Measurements from ENCODE around the gene ARPC2.
"Not testable (repeated sequence)": the region's sequence is repeated elsewhere in the genome, so short reads cannot be mapped to it uniquely, and the experiment has no call there.

The ARPC2 gene

DNA sequence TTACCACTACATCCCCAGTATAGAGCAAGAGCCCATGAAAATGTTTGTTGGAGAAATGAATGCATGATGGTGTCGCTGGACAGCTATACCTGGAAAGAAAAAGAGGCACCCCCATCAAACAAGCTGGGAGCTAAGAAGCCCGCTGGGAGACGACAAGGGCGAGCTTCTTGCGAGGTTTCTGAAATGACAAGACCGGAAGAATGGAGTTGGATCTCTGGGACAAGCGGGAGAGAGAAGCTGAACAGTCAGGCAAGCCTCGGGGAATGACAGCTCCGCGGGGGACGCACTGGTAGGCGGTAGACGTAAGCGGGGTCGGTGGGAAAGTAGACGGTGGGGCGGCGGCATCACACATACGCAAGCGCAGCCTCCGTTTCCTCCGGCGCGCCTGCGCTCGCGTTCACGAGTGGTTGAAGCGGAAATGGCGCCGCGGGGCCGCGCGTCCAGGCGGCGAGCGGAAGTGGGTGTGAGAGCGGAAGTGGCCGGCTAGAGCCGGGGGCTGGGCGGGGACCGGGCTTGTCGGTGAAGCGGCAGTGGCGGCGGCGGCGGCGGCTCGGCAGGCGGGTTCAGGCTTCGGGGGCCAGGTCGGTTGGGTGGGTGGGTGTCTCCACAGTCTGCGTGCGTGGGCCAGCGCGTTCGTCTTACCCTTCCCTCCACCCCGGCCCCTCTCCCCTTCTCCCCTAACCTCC is at the start of gene ARPC2:
Gene ARPC2 (plus strand): TSS at position 516 of the 686 bp plus-strand sequence. CDS start 282 bp downstream, outside the sequence.
- DNase-seq = peak; percentile 93

DNA sequence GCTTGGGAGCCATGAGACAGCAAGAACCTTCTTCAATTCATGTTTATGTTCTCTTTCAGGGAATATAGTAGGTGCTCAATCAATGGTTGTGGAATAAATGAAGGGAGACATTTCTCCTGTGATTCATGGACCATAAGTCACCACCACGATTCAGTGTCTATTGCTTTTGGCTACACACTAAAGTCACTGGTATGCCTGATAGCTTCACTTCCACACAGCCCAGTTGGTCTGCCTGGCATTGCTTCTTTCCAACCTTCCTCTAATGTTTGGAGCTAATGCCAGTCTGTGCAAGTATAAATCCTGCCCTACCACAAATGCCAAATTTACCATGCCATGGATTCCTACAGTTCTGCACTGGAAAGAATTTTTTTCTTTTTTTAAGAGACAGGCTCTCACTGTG is 49.0 kb upstream of the ARPC2 start:
- DNase-seq = no peak

DNA sequence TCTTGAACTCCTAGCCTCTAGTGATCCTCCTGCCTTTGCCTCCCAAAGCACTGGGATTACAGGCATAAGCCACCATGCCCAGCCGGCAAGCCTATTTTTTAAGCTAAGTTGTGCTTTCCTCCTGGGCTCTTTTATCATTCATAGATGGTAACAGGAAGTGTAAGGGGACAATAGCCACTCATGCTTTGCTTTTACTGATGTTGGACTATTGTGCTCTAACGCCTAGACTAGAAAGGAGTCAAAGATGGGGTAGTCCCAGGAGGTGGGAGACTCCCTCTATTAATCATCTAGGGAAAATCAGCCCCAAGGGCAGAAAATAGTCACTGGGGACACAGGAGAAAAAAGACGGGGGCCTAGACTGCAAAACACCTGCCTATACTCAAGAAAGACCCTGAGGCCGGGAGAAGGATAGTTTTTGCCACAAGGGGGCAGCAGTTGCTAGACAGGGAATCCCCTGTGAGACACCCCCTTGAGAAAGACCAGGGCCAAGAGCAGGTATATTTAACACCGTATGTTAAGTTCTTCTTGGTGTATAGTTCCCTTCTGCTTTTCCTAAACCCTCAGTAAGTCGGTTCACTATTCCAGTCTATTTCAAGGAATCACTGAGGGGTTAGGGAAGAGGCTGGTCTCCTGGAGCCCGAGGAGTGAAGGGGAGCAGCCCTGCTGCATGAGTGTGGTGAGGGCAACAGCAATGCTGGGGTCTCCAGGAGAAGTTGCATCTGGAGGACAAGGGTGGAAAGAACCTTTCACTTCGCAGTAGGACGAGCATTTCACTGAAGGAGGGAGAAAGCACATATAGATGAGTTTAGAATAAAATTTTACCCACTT is 48.1 kb upstream of the ARPC2 start:
- DNase-seq = peak; percentile 57

DNA sequence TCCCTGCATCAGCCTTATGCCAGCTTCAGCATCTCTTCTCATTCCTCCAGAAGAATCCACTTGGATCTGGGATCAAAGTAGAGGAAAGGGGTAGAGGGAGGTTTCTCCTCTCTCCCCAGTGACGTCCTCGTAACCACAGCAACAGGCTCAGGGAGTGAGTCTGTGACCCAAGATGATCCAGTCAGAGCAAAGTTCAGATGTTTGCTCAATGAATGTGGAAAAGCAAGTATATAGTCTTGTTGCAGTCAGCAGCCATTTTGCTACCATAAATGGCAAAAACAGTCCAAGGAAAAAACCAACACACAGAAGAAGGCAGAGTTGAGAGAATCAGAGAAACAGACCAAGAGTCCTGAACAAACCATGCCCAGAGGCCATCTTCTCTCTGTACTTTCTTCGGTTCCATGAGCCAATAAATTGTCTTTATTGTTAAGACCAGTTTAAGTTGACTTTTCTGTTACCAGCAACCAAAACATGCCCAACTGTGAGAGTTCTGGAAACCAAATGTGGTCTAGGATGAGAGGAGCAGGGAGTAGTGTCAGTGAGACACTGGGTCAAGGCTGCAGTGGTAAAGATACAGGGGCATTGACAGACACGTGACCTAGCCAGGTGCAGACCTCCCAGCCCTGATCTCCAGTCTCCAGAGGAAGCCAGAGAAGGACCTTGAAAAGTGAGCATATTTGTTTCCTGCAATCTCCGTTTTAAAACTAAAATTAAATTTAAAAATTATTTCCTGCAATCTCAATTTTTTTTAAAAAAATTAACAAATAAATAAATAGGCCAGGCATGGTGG is 47.0 kb upstream of the ARPC2 start:
- DNase-seq = no peak

DNA sequence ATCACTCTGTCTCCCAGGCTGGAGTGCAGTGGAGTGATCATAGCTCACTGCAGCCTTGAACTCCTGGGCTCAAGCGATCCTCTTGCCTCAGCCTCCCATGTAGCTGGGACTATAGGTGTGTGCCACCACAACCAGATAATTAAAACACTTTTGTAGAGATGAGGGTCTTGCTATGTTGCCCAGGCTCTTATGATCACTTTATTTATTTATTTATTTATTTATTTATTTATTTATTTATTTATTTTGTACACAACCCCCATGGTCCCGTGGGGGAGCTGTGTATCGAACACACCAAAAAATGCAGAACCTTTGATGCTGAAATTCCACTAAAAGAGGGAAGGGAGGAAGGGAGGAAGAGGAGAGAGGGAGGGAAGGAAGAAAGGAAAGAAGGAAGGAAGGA is 45.2 kb upstream of the ARPC2 start:
- DNase-seq = not testable (repeated sequence)

DNA sequence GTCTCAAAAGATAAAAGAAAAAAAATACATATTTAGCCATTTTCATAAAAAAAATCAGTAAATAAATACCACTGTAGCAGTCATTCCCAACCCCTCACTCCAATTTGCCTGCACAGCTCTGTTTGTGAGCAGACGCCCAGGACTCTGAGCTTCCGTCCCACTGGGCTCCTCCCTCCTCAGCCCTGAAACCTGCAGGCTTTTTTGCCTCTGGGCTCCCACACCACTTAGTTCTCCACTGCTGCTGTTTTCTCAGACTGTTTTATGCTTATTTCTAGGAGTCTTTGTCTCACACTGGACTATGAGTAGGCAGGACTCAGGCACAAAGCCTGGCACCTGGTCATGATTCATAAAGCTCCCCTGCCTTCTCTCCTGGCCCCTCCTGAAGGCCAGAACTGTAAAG is 44.1 kb upstream of the ARPC2 start:
- DNase-seq = no peak

DNA sequence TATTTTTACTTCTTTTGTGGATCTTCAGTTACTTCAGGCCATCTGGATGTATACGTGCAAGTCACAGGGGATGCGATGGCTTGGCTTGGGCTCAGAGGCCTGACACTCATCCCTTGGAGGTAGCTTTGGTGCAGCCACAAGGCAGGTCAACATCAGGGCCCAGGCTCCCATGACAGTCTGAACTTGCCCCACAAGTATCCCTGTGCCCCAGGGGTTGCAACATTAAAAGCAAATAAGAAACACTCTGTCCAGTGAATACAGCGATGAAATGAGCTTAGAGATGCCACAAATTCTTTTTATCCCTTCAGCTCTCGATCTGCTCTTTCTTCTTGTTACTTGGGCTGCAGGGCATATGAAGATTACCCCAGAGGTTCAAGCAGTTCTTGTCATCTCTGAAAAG is 37.2 kb upstream of the ARPC2 start:
- no peak for DNase-seq

DNA sequence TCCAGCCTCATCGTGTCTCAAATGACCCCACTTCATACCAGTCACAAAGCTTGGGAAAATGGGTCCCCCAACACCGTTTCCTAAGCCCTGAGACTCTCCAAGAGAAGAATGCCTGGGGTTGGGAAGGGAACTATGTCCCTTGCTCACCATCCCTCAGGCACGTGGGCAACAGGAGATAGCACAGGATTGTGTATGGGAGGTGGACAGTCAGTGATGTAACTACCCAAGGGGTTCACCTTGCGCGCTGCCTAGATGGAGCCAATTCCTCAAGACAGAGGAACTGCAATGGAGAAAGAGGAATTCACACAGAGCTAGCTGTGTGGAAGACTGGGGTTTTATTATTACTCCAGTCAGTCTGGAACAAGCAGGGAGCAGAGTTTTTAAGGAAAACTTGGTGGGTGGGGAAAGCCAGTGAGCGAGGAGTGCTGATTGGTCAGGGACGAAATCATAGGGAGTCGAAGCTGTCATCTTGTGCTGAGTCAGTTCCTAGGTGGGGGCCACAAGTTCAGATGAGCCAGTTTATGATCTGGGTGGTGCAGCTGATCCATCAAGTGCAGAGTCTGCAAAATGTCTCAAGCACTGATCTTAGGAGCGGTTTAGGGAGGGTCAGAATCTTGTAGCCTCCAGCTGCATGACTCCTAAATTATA is 36.4 kb upstream of the ARPC2 start:
- peak; percentile 23 for DNase-seq

DNA sequence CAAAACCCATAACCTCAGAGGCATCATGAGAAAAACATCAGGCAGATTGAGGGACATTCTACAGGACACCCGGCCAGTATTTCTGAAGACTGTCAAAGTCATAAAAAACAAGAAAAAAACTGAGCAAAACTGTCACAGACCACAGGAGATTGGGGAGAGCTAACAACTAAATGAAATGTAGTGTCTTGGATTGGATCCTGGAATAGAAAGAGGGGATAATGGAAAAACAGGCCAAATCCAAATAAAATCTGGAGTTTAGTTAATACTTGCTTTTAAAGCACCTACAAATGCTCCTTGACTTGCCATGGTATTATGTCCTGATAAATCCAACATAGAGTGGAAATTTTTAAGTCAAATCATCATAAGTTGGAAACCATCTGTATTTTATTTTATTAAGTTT is 32.7 kb upstream of the ARPC2 start:
- no peak for DNase-seq

DNA sequence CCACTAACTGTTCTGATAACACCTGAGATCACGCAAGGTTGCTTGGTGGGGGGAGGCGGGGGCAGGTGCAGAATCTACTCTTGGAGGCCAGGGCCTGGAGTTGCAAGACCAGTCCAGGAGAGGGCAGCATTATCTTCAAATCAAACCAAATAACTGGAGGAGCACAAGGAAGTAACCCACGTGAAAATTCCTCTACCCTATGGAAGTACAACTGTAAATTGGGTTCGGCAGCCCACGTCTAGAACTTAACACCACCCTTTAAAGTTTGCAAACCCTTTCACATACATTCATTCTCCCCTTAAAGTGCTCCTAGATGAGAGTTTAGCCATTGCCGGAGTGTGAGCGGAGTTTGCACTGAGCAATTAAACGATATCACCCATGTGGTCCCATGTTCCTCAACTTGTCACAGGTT is 30.6 kb upstream of the ARPC2 start:
- peak; percentile 68 for DNase-seq

DNA sequence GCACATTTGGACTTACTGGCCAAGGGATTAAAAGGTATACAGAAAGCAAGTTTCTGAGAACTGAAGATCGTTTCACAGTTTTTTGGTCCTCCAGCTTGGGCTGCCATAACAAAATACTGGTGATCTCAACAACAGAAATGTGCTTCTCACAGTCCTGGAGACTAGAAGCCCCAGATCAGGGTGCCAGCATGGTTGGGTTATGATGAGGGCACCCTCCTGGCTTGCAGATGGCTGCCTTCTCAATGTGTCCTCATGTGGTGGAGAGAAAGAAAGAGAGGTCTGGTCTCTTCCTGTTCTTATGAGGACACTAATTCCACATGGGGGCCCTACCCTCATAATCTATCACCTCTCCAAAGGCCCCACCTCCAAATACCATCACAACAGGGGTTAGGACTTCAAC is 30.1 kb upstream of the ARPC2 start:
- DNase-seq = no peak

DNA sequence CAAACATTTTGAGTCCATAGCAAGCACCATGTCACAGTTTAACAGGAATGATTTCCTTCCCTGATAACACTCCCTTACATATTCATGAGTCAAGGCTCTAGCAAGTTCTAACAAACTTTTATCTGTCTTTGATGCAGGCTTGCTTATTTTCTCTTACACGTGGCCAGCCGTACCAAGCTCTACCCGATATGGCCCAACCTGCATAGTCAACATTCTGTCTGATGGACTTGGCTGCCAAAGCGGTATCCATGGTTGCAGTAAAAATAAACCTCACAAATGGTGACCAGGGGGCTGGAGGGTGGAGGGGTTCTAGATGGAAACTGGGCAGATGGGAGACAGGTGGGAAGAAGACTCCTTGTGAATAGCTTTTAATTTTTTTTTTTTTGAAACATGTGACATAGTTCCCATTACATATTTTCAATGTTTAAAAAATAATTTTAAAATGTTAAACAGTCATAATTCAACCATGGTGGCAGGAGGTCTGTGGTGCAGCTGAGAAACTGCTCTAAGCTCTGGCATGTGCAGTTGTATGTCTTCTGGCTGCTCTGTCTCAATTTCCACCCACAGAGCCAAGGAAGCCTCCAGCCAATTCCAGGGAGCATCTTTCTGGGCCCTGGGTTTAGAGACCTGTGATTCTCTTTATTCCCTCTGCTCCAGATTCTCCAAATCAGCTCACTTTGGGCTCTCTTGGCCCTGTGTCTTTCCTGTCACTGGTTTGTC is 29.5 kb upstream of the ARPC2 start:
- DNase-seq = peak; percentile 5

DNA sequence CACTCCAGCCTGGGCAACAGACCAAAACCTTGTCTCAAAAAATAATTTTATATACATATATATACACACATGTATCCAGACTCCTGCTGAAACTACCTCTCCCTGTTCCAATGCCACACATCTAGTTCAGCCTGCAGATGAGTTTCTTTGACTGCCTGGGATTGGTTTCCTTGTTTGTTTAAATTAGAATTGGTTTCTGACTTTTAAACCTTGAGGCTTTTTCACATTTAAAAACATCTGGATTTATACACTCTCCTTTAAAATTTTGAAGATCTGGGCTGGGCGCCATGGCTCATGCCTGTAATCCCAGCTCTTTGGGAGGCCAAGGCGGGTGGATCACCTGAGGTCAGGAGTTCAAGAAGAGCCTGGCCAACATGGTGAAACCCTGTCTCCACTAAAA is 28.5 kb upstream of the ARPC2 start:
- DNase-seq = no peak

DNA sequence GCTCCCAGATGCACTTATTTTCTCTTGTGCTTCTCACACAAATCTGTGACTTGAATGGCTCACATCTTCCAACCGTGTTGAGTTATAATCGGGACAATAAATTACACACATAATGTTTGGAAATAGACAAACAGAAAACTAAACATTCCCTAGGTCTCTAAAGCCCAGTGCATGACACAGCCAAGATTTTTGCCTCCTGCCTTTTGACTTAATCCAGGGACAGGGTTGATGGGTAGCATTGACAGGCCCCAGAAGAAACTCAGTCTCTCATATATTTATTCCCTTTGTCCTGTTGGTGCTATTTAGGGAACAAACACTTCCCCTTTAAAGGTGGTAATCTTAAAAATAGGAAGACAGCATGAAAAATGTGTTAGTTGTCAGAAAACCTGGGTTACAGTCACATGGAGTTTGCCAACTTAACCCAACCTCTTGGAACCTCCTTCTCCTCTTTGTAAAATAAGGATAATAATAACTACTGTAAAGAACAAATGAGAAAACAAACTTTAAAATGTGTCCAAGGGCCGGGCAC is 24.0 kb upstream of the ARPC2 start:
- DNase-seq = no peak

DNA sequence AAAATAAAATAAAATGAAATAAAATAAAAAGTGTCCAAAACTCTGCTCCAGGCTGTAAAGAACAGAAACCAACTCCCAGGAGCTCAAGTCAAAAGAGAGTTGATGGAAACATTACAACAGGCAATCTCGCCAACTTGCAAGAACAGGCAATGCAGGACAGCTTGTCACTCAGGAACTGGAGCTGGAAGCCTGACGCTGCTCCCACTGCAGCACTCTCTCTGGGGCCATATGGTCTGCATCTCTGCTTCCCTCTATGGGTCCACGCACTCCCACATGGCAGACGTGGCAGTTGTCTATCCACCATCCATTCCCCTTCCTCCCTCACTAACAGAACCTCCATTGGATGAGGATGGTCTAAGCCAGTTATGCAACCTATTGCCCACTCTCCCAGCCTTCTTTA is 23.3 kb upstream of the ARPC2 start:
- DNase-seq = no peak

DNA sequence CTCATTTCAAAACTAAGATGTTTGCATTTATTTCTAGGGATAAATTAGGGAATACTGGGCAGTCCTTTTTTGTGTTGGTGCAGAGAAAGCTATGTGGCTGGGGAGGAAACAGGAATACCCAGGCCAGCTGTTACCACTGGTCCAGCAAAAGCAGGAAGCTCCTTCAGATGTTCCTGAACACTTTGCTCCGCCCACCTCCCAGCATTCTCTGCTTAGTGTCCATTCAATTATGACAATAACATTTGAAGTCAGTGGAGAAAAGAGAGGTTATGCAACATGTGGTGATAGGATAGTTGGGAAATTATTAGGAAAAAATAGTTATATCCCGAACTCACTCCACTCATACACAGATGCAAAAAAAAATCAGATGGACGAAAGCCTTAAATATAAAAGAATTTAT is 22.1 kb upstream of the ARPC2 start:
- DNase-seq = no peak

DNA sequence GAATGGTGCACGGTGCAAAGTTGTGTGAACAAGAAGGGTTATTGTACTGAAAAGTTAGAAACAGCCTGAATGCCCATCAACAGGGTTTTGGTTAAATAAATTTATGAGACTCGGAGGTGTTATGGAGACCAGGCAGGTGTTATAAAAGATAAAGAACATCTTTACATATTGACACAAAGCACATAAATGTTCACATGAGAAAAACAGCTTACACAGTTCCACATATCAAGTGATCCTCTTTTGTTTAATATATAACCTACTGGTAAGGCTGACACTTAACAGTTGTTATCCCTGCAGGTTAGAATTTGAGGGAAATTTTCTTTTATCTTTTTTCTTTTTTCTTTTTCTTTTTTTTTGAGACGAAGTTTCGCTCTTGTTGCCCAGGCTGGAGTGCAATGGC is 20.0 kb upstream of the ARPC2 start:
- DNase-seq = no peak

DNA sequence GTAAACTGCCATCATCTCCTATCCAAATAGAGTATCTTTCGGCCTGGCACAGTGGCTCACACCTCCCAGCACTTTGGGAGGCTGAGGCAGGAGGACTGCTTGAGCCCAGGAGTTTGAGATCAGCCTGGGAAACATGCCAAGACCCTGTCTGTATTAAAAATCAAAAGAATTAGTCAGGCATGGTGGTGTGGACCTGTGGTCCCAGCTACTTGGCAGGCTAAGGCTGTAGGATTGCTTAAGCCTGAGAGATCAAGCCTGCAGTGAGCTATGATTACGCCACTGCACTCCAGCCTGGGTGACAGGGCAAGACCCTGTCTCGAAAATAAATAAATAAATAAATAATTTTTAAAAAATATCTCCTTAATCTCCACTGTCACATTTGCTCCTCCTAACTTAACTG is 14.7 kb upstream of the ARPC2 start:
- DNase-seq = no peak

DNA sequence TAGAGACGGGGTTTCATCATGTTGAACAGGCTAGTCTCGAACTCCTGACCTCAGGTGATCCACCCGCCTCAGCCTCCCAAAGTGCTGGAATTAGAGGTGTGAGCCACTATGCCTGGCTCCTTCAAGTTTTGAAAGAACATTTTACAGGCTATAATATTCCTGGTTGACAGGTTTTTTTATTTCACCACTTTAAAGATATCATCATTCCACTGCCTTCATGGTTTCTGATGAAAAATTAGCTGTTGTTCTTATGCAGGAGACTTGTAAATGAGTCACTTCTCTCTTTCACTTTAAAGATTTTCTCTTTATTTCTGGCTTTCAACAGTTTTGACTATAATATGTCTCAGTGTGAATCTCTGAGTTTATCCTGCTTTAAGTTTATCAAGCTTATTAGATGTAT is 7.9 kb upstream of the ARPC2 start:
- DNase-seq = no peak

DNA sequence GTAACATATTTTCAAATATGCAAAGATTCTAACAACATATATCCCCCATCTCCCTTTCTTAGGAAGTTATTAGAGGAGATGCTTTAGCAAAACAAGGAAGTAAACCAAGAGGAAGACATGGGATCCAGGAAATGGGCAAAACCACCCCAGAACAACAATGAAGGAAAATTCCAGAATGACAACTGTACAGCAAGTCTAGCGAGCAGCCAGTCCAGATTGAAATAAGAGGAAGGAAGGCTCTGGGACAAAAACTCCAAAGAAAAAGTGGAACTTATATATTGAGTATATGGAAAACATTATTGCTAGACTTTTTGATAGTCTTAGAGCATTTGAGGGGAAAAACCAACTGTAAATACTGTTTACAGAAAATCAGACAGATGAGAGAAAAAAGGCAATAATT is 2.9 kb upstream of the ARPC2 start:
- no peak for DNase-seq

DNA sequence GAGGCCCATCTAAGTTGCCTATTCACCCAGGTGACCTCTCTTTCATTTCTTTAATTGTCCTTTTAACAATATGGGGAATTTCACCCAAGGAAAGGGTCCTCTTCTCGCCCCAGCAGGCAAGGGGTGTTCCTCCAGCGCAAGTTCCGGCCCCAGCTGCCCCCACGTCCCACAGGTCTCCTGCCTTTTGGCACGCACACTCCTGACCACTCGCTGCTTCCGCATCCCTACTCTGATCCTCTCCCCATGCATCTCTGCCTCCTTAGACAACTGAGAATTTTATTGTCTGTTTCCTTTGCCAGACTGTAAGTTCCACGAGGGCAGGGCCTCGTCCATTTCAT is 684 bp upstream of the ARPC2 start:
- DNase-seq = no peak
